Measurements from ENCODE around the gene RAB11A. TPM values are rescaled to one million over a fixed set of nuclear protein-coding genes. Genes with fewer than 3 reads are reported as not detected.

Gene RAB11A
- total and polyA plus RNA-seq, 9 of the 15 experiments (the other 6 are each of a cell fraction or from before 2014, with no cell fraction given), result 129 to 369 (median 245) TPM

DNA sequence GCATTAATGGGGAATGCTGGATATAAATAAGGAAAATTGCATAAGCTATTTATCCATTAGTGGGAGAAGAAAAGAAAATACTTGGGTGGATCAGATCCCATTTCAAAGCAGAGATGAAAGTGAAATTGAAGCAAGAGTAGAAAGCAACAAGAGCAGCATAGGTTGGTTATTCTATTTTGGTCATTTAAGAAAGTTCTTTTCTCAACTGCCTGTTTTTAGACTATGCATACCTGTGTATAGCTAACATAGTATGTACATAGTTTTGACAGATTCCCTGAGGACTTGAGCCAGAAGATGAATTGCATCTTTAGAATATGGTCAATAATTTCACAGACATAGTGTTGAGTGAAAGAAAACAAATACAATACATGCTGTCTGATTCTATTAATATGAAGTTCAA, 48.2 kb upstream of the RAB11A start:
- Histone ChIP-seq H3K9me3 (replicated peaks; ENCODE audit: control insufficient read depth, insufficient read depth, low read depth, low read length) (no peaks in the 10 kb centered on the region), H3K79me2 (ENCODE audit: control insufficient read depth, insufficient read depth, low read length) (no peaks in the 10 kb centered on the region), H3K27ac (ENCODE audit: extremely low read depth, low read depth, low read length) (no peak overlapping the region), H3K9me1 (ENCODE audit: control insufficient read depth, insufficient read depth, low read length) (no peaks in the 10 kb centered on the region), H3K9ac (ENCODE audit: insufficient read depth in 1 of 2, low read depth in 2 of 2, low read length in 2 of 2) (no peak overlapping the region), H2AFZ (ENCODE audit: low read depth, low read length) (no peak overlapping the region), H3K27me3 (ENCODE audit: control insufficient read depth in 2 of 2, insufficient read depth in 2 of 2, low read length in 2 of 2) (no peaks in the 10 kb centered on the region), H3K4me1 (replicated peaks in 1 of 2; ENCODE audit: control insufficient read depth in 2 of 2, insufficient read depth in 2 of 2, low read length in 2 of 2) (peaks cover 17 to 36% of the 10 kb centered on the region in 2 experiments), H3K4me2 (ENCODE audit: insufficient read depth, low read length) (no peak overlapping the region), H3K36me3 (ENCODE audit: control insufficient read depth, insufficient read depth, low read length) (no peaks in the 10 kb centered on the region), H4K20me1 (replicated peaks; ENCODE audit: control insufficient read depth, insufficient read depth, low read length) (no peaks in the 10 kb centered on the region), H3K4me3 (no peak overlapping the region)
- no peak for FAIRE-seq
- no peak for ATAC-seq
- DNase-seq (ENCODE audit: extremely low read depth in 1 of 4, low spot score in 3 of 4), result no peak
- in situ Hi-C loops (cut with MboI), result no loop called here
- TF ChIP-seq, protein P1, sequence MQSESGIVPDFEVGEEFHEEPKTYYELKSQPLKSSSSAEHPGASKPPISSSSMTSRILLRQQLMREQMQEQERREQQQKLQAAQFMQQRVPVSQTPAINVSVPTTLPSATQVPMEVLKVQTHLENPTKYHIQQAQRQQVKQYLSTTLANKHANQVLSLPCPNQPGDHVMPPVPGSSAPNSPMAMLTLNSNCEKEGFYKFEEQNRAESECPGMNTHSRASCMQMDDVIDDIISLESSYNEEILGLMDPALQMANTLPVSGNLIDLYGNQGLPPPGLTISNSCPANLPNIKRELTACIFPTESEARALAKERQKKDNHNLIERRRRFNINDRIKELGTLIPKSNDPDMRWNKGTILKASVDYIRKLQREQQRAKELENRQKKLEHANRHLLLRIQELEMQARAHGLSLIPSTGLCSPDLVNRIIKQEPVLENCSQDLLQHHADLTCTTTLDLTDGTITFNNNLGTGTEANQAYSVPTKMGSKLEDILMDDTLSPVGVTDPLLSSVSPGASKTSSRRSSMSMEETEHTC (IDR thresholded peaks at IDR 0.05), result no peak
- no peak for TF ChIP-seq TAF1 (IDR thresholded peaks at IDR 0.05; ENCODE audit: control insufficient read depth, extremely low read depth, insufficient read depth, low read length, severe bottlenecking)
- no peak for TF ChIP-seq ZNF3 (CRISPR knock-in tag; IDR thresholded peaks at IDR 0.05)
- TF ChIP-seq CTBP1 (IDR thresholded peaks at IDR 0.05; ENCODE audit: borderline replicate concordance), result no peak
- no peak for TF ChIP-seq HDAC2 (IDR thresholded peaks at IDR 0.05)
- no peak for TF ChIP-seq BRF1 (IDR thresholded peaks at IDR 0.05; ENCODE audit: borderline replicate concordance, extremely low read depth, insufficient read length)
- ChIA-PET POLR2A (no interaction called here), CTCF (ENCODE audit: low intra/inter-chr PET ratio) (no interaction called here)
- no TSS peak for BruUV-seq (replicated peaks)
- intact Hi-C loops (cut with micrococcal nuclease), result no loop called here

Data from K562 (cell line).